ENCODE measurements around the gene SDK2. TPM values are rescaled to one million over a fixed set of nuclear protein-coding genes. Genes with fewer than 3 reads are reported as not detected.

Gene SDK2
- total and polyA plus RNA-seq, 9 of the 15 experiments (the other 6 are each of a cell fraction or from before 2014, with no cell fraction given) = 0.04 TPM; not detected in 8

- intact Hi-C loops (cut with micrococcal nuclease) = no loop called here
- TF ChIP-seq ARID4B (CRISPR knock-in tag; IDR thresholded peaks at IDR 0.05) (no peak), ZNF717 (CRISPR knock-in tag; IDR thresholded peaks at IDR 0.05) (no peak), ZNF134 (CRISPR knock-in tag; conservative IDR thresholded peaks at IDR 0.05) (no peak), ZC3H4 (CRISPR knock-in tag; IDR thresholded peaks at IDR 0.05; ENCODE audit: borderline replicate concordance) (no peak), CAMTA2 (CRISPR knock-in tag; conservative IDR thresholded peaks at IDR 0.05) (no peak), HMGXB4 (CRISPR knock-in tag; IDR thresholded peaks at IDR 0.05) (no peak), ASH1L (IDR thresholded peaks at IDR 0.05; ENCODE audit: borderline replicate concordance, low read depth, partially characterized antibody) (no peak), U2AF2 (optimal IDR thresholded peaks at IDR 0.05; ENCODE audit: low read depth, low read length) (no peak), HNRNPL (IDR thresholded peaks at IDR 0.05; ENCODE audit: low read depth, low read length) (no peak), GABPA (tag; conservative IDR thresholded peaks at IDR 0.05; ENCODE audit: low read depth) (no peak), TCF7L2 (IDR thresholded peaks at IDR 0.05; ENCODE audit: low read depth, low read length) (no peak), ZNF184 (CRISPR knock-in tag; IDR thresholded peaks at IDR 0.05) (no peak), ZBED1 (IDR thresholded peaks at IDR 0.05) (no peak), BRD9 (IDR thresholded peaks at IDR 0.05; ENCODE audit: low read depth, partially characterized antibody) (no peak), ZNF212 (CRISPR knock-in tag; IDR thresholded peaks at IDR 0.05) (no peak), ELK3 (CRISPR knock-in tag; IDR thresholded peaks at IDR 0.05) (no peak), CBX3 (IDR thresholded peaks at IDR 0.05; ENCODE audit: borderline replicate concordance in 1 of 2, low read length in 2 of 2) (no peak), STAT5A (IDR thresholded peaks at IDR 0.05; ENCODE audit: borderline replicate concordance, low read length) (no peak)
- WGBS (ENCODE audit: insufficient coverage, low coverage, missing lambda C conversion rate) = 0% methylated on average over 4 of the region's 4 CpGs
- BruUV-seq (replicated peaks) = no TSS peak
- Histone ChIP-seq H3K9me1 (ENCODE audit: control insufficient read depth, insufficient read depth, low read length) (no peaks in the 10 kb centered on the region), H3K36me3 (ENCODE audit: control insufficient read depth, insufficient read depth, low read length) (no peaks in the 10 kb centered on the region), H3K4me3 (no peak overlapping the region), H3K4me1 (replicated peaks in 1 of 2; ENCODE audit: control insufficient read depth in 2 of 2, insufficient read depth in 2 of 2, low read length in 2 of 2) (peaks cover 0 to 8% of the 10 kb centered on the region in 2 experiments; a peak in 1 of 5 replicates), H3K4me2 (ENCODE audit: insufficient read depth, low read length) (no peak overlapping the region), H3K27me3 (ENCODE audit: control insufficient read depth in 2 of 2, insufficient read depth in 2 of 2, low read length in 2 of 2) (peaks cover 0 to 20% of the 10 kb centered on the region in 2 experiments; a peak in 2 of 5 replicates), H3K79me2 (ENCODE audit: control insufficient read depth, insufficient read depth, low read length) (no peaks in the 10 kb centered on the region), H3K27ac (ENCODE audit: extremely low read depth, low read depth, low read length) (no peak overlapping the region), H3K9me3 (replicated peaks; ENCODE audit: control insufficient read depth, insufficient read depth, low read depth, low read length) (no peaks in the 10 kb centered on the region), H2AFZ (ENCODE audit: low read depth, low read length) (no peak overlapping the region), H3K9ac (ENCODE audit: insufficient read depth in 1 of 2, low read depth in 2 of 2, low read length in 2 of 2) (no peak overlapping the region), H4K20me1 (replicated peaks; ENCODE audit: control insufficient read depth, insufficient read depth, low read length) (no peaks in the 10 kb centered on the region; the same call in 1 of the 2 replicates)
- ChIA-PET POLR2A (interaction anchor here (0.9 kb wide), 1 partner anchor 9 kb away, joined by 4 read pairs; no protein-coding TSS in a partner anchor), CTCF (ENCODE audit: low intra/inter-chr PET ratio) (no interaction called here)
- FAIRE-seq (no peak), ATAC-seq (no peak), DNase-seq (ENCODE audit: extremely low read depth in 1 of 4, low spot score in 3 of 4) (no peak)
- in situ Hi-C loops (cut with MboI) = no loop called here
These were observed 3.6 kb downstream of the SDK2 start for GRCh38 chr17:73640691-73641090.

Data from K562 (cell line).